Esophagus squamous epithelium (tissue), 5 donors: ENCODE measurements around the gene ATAD3A. TPM values are rescaled to one million over a fixed set of nuclear protein-coding genes. Genes with fewer than 3 reads are reported as not detected.
A peak's percentile ranks its signal among the peaks of the same experiment; 100 is the strongest.

Experiments used
- DNase-seq: peaks from one replicate; lab custom pipeline; 2025; lab: John Stamatoyannopoulos, UW
- H3K27ac ChIP-seq, 4 donors: fragments of 200-600 bp; sonication (generic); one replicate each; pipeline ENCODE4 v1.5.1; 2016 to 2019; ENCODE audit warnings: mild to moderate bottlenecking in 1 of 4
- H3K27me3 ChIP-seq, 4 donors: fragments of 200-600 bp; sonication (generic); 1 replicate in 3 of 4; 2 replicates in 1 of 4; pipeline versions ENCODE4 v1.5.1 to v1.6.0; 2017 to 2021; ENCODE audit warnings: antibody characterized with exemption in 1 of 4
- H3K36me3 ChIP-seq, 3 donors: fragments of 200-600 bp; sonication (generic); one replicate each; pipeline ENCODE4 v1.5.1; 2016 to 2019
- H3K4me1 ChIP-seq, 3 donors: fragments of 200-600 bp; sonication (generic); one replicate each; pipeline ENCODE4 v1.5.1; 2017 to 2019
- H3K4me3 ChIP-seq, 4 donors: fragments of 200-600 bp; sonication (generic); 1 replicate in 3 of 4; 2 replicates in 1 of 4; pipeline ENCODE4 v1.5.1; 2016 to 2019; ENCODE audit warnings: mild to moderate bottlenecking in 2 of 4, moderate library complexity in 1 of 4
- H3K9me3 ChIP-seq, 3 donors: fragments of 200-600 bp; sonication (generic); one replicate each; pipeline ENCODE4 v1.5.1; 2016 to 2019
- CTCF ChIP-seq, 6 experiments: fragments of 450-650 bp in 4 of 6; fragments of 200-600 bp in 2 of 6; sonication (generic) in 2 of 6; IDR thresholded peaks; one replicate each; pipeline ENCODE4 v1.5.1; 2016 to 2019; ENCODE audit warnings: antibody characterized with exemption in 6 of 6, mild to moderate bottlenecking in 4 of 6, moderate library complexity in 4 of 6
- POLR2A ChIP-seq, 4 donors: fragments of 450-650 bp; IDR thresholded peaks; one replicate each; pipeline ENCODE4 v1.6.1; 2017; ENCODE audit warnings: antibody characterized with exemption in 4 of 4, mild to moderate bottlenecking in 4 of 4, moderate library complexity in 3 of 4
- WGBS, 2 donors: methylation state at CpG; one replicate each; pipeline ENCODE4 v1.1.5; 2018; 5-methylcytosine and 5-hydroxymethylcytosine counted together
- intact Hi-C: fragments of 100-400 bp; cut with DNase I; formaldehyde crosslinking; loops from one replicate; pipeline ENCODE4 v1.15.0; 2022
- total RNA-seq, 4 donors: library from RNA; depleted of rRNA; stranded (reverse); fragments of >200 nt; gene quantifications; one replicate each; pipeline ENCODE4 v1.1.0, GENCODE V29; 2016
- donor health status: DM: yes; HTN: yes; CAD: no.

ATAD3A gene
- total RNA-seq, 4 donors from 2014 or later: 27.0 to 53.8 (median 32.6) TPM

- H3K27ac ChIP-seq: no peak overlapping the region
- no peak for DNase-seq
- TF ChIP-seq POLR2A (IDR thresholded peaks at IDR 0.05) (no peak), CTCF (IDR thresholded peaks at IDR 0.05) (no peak)
- no peak overlapping the region for H3K4me3 ChIP-seq
- WGBS, 2 donors: 90 to 98% methylated on average over 4 to 6 of the region's 15 CpGs
- no peaks in the 10 kb centered on the region for H3K9me3 ChIP-seq
- H3K4me1 ChIP-seq: peaks cover 0 to 44% (median 6%) of the 10 kb centered on the region in 3 donors
- intact Hi-C loops: no loop called here
- H3K27me3 ChIP-seq: no peaks in the 10 kb centered on the region
- H3K36me3 ChIP-seq: peaks cover 20 to 72% (median 48%) of the 10 kb centered on the region in 3 donors
Observed at GRCh38 chr1:1561801-1562470, 50.0 kb downstream of the ATAD3A start.

- TF ChIP-seq POLR2A (IDR thresholded peaks at IDR 0.05) (no peak), CTCF (IDR thresholded peaks at IDR 0.05) (no peak)
- Histone ChIP-seq H3K9me3 (no peaks in the 10 kb centered on the region), H3K4me1 (peaks cover 0 to 46% (median 12%) of the 10 kb centered on the region in 3 donors), H3K36me3 (peaks cover 20 to 74% (median 48%) of the 10 kb centered on the region in 3 donors), H3K27me3 (no peaks in the 10 kb centered on the region), H3K4me3 (no peak overlapping the region), H3K27ac (no peak overlapping the region)
- DNase-seq: no peak
- 86 to 100% methylated on average over 8 of the region's 21 CpGs for WGBS, 2 donors
- intact Hi-C loops: no loop called here
Observed at GRCh38 chr1:1562556-1563195, 50.7 kb downstream of the ATAD3A start.

DNA sequence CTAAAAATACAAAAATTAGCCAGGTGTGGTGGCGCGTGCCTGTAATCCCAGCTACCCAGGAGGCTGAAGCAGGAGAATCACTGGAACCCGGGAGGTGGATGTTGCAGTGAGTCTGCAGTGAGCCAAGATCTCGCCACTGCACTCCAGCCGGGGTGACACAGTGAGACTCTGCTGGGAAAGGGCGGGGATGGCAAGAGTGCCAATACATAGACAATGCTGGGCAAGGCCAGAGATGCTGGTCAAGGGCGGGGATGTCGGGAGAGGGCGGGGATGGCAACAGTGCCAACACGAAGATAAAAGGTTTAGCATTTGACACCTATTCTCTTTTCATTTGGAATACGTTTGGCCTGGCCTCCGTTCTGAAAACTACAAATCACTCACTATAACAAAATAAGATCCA lies 51.7 kb downstream of the ATAD3A start:
- no peak overlapping the region for H3K4me3 ChIP-seq
- no peak for TF ChIP-seq POLR2A (IDR thresholded peaks at IDR 0.05)
- intact Hi-C loops: no loop called here
- H3K4me1 ChIP-seq: peaks cover 0 to 49% (median 21%) of the 10 kb centered on the region in 3 donors
- WGBS, 2 donors: 68 to 78% methylated on average over 12 of the region's 12 CpGs
- peaks cover 20 to 77% (median 48%) of the 10 kb centered on the region in 3 donors for H3K36me3 ChIP-seq
- H3K9me3 ChIP-seq: no peaks in the 10 kb centered on the region
- DNase-seq: no peak
- H3K27me3 ChIP-seq: no peaks in the 10 kb centered on the region
- H3K27ac ChIP-seq: peak overlapping the region in 2 of 4 donors; percentile 16 to 18

DNA sequence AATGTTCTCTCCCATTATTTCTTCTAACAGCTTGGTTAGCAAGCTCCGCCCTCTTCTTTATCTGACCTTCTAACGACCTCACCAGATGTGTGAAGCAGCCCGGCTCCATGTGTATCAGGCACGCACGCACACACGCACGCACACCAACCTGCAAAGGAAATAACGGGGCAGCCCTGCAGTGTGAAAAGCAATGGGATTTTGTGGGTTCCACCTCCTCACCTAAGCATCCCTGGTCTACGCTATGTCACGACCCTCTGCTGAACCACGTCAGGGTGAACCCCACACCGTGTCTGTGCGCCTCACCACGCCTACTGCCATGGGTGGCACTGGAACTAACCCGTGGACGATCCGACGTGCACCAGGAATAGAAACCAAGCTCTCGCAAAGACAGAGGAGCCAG lies 52.3 kb downstream of the ATAD3A start:
- Histone ChIP-seq H3K4me1 (peaks cover 0 to 51% (median 21%) of the 10 kb centered on the region in 3 donors), H3K36me3 (peaks cover 20 to 83% (median 48%) of the 10 kb centered on the region in 3 donors), H3K27me3 (no peaks in the 10 kb centered on the region), H3K4me3 (no peak overlapping the region), H3K27ac (peak overlapping the region in 2 of 4 donors; percentile 16 to 18), H3K9me3 (no peaks in the 10 kb centered on the region)
- WGBS, 2 donors: 84 to 90% methylated on average over 15 of the region's 19 CpGs
- TF ChIP-seq POLR2A (IDR thresholded peaks at IDR 0.05) (no peak), CTCF (IDR thresholded peaks at IDR 0.05) (no peak)
- intact Hi-C loops: no loop called here
- DNase-seq: no peak

DNA sequence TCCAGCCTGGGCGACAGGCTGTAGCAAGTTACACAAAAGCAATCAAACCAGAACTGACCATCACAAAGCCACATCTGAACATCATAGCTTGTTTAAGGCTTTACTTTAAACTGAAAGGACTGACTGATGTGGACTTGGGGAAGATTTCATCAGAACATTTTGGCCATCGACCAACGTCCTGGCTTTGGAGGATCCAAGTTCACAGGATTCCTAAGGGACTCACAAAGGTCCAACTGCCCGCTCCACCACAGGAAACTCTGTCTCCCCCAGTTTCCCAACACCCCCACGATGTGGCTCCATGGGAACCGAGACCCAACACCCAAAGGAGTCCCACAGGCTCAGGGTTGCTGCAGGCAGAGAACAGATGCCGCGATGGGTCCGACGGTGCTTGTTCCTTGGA lies 53.4 kb downstream of the ATAD3A start:
- 86 to 92% methylated on average over 1 to 7 of the region's 10 CpGs for WGBS, 2 donors
- H3K36me3 ChIP-seq: peaks cover 20 to 86% (median 48%) of the 10 kb centered on the region in 3 donors
- H3K27ac ChIP-seq: no peak overlapping the region
- TF ChIP-seq POLR2A (IDR thresholded peaks at IDR 0.05): no peak
- no peak for TF ChIP-seq CTCF (IDR thresholded peaks at IDR 0.05)
- peaks cover 2 to 51% (median 28%) of the 10 kb centered on the region in 3 donors for H3K4me1 ChIP-seq
- H3K27me3 ChIP-seq: no peaks in the 10 kb centered on the region
- H3K9me3 ChIP-seq: no peaks in the 10 kb centered on the region
- no peak overlapping the region for H3K4me3 ChIP-seq
- intact Hi-C loops: no loop called here
- no peak for DNase-seq
